ENCODE data around the gene WWP2. TPM values are rescaled to one million over a fixed set of nuclear protein-coding genes. Genes with fewer than 3 reads are reported as not detected.
A peak's percentile ranks its signal among the peaks of the same experiment; 100 is the strongest.

WWP2 gene
- total RNA-seq, 1 experiment from 2014 or later: 22.8 TPM

DNA sequence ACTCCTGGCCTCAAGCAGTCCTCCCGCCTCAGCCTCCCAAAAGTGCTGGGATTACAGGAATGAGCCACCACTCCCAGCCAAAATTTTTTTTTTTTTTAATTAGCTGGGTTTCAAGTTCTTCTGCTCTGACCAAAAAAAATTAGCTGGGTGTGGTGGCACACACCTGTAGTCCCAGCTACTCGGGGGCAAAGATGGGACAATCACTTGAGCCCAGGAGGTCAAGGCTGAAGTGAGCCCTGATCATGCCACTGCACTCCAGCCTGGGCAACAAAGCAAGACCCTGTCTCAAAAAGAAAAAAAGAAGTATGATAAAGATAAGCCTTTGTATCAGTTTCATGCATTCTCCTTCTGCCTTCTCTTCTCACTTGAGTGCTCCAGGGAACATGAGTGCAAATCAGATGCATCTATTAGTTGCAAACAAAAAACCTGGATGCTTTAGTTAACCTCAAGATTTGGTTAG lies 37.7 kb upstream of the WWP2 start:
- no peak for DNase-seq (ENCODE audit: low read depth, low spot score)
- in situ Hi-C loops (cut with HindIII; ENCODE audit: low pct_unique_long_range_greater_than_20kb, low sequenced_read_pairs): no loop called here
- TF ChIP-seq POLR2AphosphoS5 (IDR thresholded peaks at IDR 0.05; ENCODE audit: low read depth, low read length) (no peak), CTCF (IDR thresholded peaks at IDR 0.05) (no peak), TCF7L2 (IDR thresholded peaks at IDR 0.05; ENCODE audit: low read depth, low read length) (no peak), REST (IDR thresholded peaks at IDR 0.05; ENCODE audit: insufficient read depth in 1 of 2, low read depth in 2 of 2, low read length in 1 of 2) (no peak), SIN3A (IDR thresholded peaks at IDR 0.05; ENCODE audit: borderline replicate concordance, insufficient read depth, low read depth, low read length) (no peak)
- H3K27ac ChIP-seq (ENCODE audit: low read length): peak overlapping the region; percentile 92
- no peaks in the 10 kb centered on the region; the same call in 1 of the 2 replicates for H3K36me3 ChIP-seq (ENCODE audit: control insufficient read depth, insufficient read depth, low read length)
- peaks cover 14% of the 10 kb centered on the region; the same call in 1 of the 2 replicates for H3K4me1 ChIP-seq (ENCODE audit: control insufficient read depth, insufficient read depth, low read length)
- no TSS peak for BruUV-seq (replicated peaks)
- intact Hi-C loops (cut with micrococcal nuclease; ENCODE audit: unreplicated experiment): no loop called here
- ChIA-PET POLR2A (interaction anchor here (0.6 kb wide), 1 partner anchor 43 kb away, joined by 7 read pairs; no protein-coding TSS in a partner anchor), CTCF (no interaction called here)
- no peaks in the 10 kb centered on the region for H3K27me3 ChIP-seq (ENCODE audit: control insufficient read depth, insufficient read depth, low read length)
- peak overlapping the region; percentile 59 to 78 for H3K4me3 ChIP-seq (ENCODE audit: low read depth in 2 of 2, low read length in 2 of 2)
- ATAC-seq: no peak
- H3K9me3 ChIP-seq (ENCODE audit: control insufficient read depth, insufficient read depth, low read depth, low read length): no peaks in the 10 kb centered on the region

- POLR2A ChIA-PET: no interaction called here
- TF ChIP-seq TCF7L2 (IDR thresholded peaks at IDR 0.05; ENCODE audit: low read depth, low read length) (no peak), REST (IDR thresholded peaks at IDR 0.05; ENCODE audit: insufficient read depth in 1 of 2, low read depth in 2 of 2, low read length in 1 of 2) (no peak), CTCF (IDR thresholded peaks at IDR 0.05) (no peak), POLR2AphosphoS5 (IDR thresholded peaks at IDR 0.05; ENCODE audit: low read depth, low read length) (no peak), SIN3A (IDR thresholded peaks at IDR 0.05; ENCODE audit: borderline replicate concordance, insufficient read depth, low read depth, low read length) (0 out of 2 replicates have a peak, but pooled peaks have one; percentile 34)
- in situ Hi-C loops (cut with HindIII; ENCODE audit: low pct_unique_long_range_greater_than_20kb, low sequenced_read_pairs): no loop called here
These were observed 37.1 kb upstream of the WWP2 start for GRCh38 chr16:69724981-69725479.

More at GRCh38 chr16:69724981-69725479, 37.1 kb upstream of the WWP2 start:
- H3K9me3 ChIP-seq (ENCODE audit: control insufficient read depth, insufficient read depth, low read depth, low read length): no peaks in the 10 kb centered on the region
- H3K27ac ChIP-seq (ENCODE audit: low read length): peak overlapping the region; percentile 92
- no peaks in the 10 kb centered on the region; the same call in 1 of the 2 replicates for H3K36me3 ChIP-seq (ENCODE audit: control insufficient read depth, insufficient read depth, low read length)
- no TSS peak for BruUV-seq (replicated peaks)
- CTCF ChIA-PET: no interaction called here
- intact Hi-C loops (cut with micrococcal nuclease; ENCODE audit: unreplicated experiment): no loop called here
- DNase-seq (ENCODE audit: low read depth, low spot score) (no peak), ATAC-seq (no peak)
- no peaks in the 10 kb centered on the region for H3K27me3 ChIP-seq (ENCODE audit: control insufficient read depth, insufficient read depth, low read length)
- H3K4me3 ChIP-seq (ENCODE audit: low read depth in 2 of 2, low read length in 2 of 2): peak overlapping the region; percentile 59 to 78
- peaks cover 14% of the 10 kb centered on the region; the same call in 1 of the 2 replicates for H3K4me1 ChIP-seq (ENCODE audit: control insufficient read depth, insufficient read depth, low read length)
